AG04449 (cell line): ENCODE measurements around the gene NIPA2.

ENCODE experiments used
- CTCF ChIA-PET: fragments of 350-600 bp; formaldehyde crosslinking; extraction: SDS; loops from one replicate; lab custom pipeline; 2021; ENCODE audit warnings: antibody characterized with exemption; lab: Yijun Ruan, JAX
- POLR2A ChIA-PET: fragments of 400-600, 350-600 bp; formaldehyde crosslinking; extraction: SDS; loops from one replicate; lab custom pipeline; 2020; ENCODE audit warnings: antibody characterized with exemption, inconsistent platforms; lab: Yijun Ruan, JAX
- DNase-seq: peaks from one replicate; pipeline ENCODE4 v3.0.0-alpha.2; 2010; ENCODE audit warnings: low read depth, low spot score
- H3K4me3 ChIP-seq: 2 replicates; pipeline ENCODE4 v1.5.1; 2011; ENCODE audit warnings: low read depth, mild to moderate bottlenecking, control low read depth, low read length
- TF ChIP-seq, protein P1 (sequence below): IDR thresholded peaks from one replicate; pipeline ENCODE4 v1.5.1; 2011; ENCODE audit warnings: mild to moderate bottlenecking, moderate library complexity, low read length, control low read depth, inconsistent platforms; ENCODE audit not compliant: insufficient read depth; ENCODE audit errors: missing control alignments

Gene NIPA2

DNA sequence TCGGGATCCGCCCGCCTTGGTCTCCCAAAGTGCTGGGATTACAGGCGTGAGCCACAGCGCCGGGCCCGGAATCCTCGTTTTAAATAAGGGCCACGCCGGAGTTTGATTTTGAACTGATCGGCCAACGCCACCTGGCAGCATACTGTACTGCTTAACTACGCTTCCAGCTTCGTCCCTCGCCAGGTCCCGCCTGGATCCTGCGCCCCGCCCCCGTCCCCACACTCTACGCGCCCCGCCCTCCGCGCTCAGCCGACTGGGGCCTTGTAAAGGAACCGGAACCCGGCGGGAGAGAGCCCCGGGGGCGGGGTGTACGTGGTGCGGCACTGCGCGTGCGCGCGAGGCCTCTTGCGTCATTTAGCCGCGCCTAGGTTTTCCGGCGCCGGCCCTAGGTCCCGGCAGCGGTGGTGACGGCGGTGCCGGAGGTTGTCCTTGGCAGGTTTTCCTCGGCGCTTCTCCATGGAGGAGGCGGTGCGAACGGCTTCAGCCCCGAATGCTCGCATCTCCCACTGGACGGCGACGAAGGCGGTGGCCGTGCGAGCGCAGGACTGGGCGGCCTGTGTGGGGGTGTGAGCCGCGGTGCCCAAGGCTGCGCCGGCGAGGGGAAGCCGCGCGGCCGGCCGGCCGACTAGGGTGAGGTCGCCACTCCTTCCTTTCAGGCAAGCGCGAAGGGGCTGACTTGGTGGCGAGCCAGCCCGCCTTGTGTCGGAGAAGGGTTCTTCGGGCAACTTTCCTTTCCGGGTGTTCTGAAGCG is at the start of gene NIPA2:
TSS of gene NIPA2 (plus strand) at position 375 of the 751 bp plus-strand sequence. CDS start 13,066 bp downstream, outside the sequence.
- H3K4me3 ChIP-seq: peak within 1 kb of the TSS; percentile 93
- peak; percentile 78 for DNase-seq

DNA sequence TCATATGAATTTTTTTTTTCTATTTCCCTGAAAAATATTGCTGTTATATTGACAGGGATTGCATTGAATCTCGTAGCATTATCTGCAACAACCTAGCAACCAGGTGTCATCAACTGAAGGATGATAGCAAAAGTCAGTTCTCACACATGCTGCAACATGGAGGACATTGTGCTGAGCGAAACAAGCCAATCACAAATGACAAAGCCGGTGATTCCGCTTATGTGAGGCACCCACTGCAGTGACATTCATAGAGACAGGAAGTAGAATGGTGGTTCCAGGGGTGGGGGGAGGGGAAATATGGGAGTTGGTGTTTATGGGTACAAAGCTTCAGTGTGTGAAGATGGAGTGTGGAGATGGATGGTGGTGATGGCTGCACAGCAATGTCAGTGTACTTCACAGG is 44.4 kb upstream of the NIPA2 start:
- H3K4me3 ChIP-seq: no peak overlapping the region
- TF ChIP-seq, protein P1, sequence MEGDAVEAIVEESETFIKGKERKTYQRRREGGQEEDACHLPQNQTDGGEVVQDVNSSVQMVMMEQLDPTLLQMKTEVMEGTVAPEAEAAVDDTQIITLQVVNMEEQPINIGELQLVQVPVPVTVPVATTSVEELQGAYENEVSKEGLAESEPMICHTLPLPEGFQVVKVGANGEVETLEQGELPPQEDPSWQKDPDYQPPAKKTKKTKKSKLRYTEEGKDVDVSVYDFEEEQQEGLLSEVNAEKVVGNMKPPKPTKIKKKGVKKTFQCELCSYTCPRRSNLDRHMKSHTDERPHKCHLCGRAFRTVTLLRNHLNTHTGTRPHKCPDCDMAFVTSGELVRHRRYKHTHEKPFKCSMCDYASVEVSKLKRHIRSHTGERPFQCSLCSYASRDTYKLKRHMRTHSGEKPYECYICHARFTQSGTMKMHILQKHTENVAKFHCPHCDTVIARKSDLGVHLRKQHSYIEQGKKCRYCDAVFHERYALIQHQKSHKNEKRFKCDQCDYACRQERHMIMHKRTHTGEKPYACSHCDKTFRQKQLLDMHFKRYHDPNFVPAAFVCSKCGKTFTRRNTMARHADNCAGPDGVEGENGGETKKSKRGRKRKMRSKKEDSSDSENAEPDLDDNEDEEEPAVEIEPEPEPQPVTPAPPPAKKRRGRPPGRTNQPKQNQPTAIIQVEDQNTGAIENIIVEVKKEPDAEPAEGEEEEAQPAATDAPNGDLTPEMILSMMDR: no peak
- DNase-seq: no peak
- ChIA-PET CTCF (no interaction called here), POLR2A (no interaction called here)

More for the DNA sequence above, at the start of gene NIPA2:
- ChIA-PET CTCF (interaction anchor here (1.3 kb wide), 1 partner anchor 27 kb away, joined by 3 read pairs; no protein-coding TSS in a partner anchor), POLR2A (interaction anchor here (0.5 kb wide), 1 partner anchor 57 kb away, joined by 3 read pairs; no protein-coding TSS in a partner anchor)
- TF ChIP-seq, protein P1: no peak

DNA sequence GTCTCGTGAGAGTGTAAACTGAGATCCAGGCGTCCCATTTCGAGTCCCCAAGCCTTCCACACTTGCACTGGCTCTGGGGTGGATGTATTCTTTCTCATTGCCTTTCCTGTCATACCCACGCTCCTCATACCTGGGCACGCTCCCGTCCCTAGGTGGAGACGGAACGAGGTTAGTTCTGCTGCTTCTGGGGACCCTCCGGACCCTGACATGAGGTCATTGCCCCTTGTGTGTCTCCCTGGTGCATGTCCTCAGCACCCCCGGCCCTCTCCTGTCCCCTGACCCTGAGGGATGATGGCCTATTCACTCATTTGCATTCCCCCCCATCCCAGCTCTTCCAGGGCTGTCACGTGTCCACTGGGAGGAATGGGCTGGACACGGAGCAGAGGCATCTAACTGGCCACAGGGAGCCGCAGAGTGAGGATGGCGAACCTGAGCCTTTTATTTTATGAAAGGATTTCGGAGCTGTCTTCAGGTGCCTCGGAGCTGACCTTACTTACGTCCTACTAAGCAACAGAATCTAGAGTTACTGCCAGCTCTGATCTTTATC is 43.8 kb upstream of the NIPA2 start:
- POLR2A ChIA-PET: no interaction called here
- H3K4me3 ChIP-seq: no peak overlapping the region
- CTCF ChIA-PET: no interaction called here

DNA sequence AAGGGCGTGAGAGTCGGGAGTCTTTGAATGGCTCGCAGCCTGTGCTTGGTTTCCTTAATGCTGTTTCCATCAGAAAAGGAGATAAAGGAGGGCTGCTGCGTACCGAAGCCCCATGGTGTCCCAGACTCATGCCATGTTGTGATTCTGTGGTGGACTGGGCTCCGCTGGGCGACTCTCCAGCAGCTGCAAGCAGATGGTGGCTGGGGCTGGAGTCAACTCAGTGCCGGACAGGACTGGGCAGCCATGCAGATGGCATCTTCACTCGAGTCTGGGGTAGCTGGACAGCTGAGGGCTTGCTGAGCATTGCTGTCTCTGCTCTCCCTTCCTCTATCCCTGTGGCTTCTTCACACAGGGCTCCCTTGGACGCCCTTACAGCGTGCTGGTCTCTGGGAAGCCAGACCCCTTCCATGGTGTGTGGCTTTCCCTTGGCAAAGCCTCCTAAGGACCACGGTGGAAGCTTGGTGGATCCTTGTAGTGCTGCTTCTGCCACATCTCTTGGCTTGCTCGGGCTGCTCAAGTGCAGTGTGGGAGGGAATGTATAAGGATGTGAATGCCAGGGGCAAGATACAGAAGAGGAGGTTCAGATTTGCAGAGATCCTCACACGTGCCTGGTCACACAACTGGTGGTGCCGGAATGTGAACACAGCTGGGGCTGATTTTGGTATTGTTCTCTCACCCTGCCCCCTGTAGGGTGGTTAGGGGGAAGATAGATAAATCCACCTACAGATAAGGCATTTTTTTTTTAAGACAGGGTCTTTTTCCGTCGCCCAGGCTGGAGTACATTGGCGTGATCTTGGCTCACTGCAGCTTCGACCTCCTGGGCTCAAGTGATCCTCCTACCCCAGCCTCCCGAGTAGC is 43.0 kb upstream of the NIPA2 start:
- TF ChIP-seq, protein P1: no peak
- DNase-seq: no peak
- ChIA-PET CTCF (no interaction called here), POLR2A (no interaction called here)
- H3K4me3 ChIP-seq: no peak overlapping the region

More for the DNA sequence above, 43.8 kb upstream of the NIPA2 start:
- TF ChIP-seq, protein P1: no peak
- no peak for DNase-seq

DNA sequence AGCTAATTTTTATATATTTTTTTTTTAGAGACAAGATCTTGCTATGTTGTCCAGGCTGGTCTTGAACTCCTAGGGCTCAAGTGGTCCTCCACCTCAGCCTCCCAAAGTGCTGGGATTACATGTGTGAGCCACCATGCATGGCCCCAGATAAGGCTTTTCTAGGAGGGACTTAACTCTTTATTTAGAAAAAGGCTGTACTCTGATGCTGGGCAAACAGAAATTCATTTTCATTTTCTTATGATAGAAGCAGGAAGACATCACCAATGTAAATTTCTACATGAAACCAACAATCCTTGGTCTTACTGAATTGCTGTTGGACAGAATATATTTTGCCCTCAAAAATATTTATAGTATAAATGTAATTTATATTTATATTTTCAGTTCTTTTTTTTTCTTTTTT is 42.4 kb upstream of the NIPA2 start:
- no peak overlapping the region for H3K4me3 ChIP-seq
- ChIA-PET CTCF (no interaction called here), POLR2A (no interaction called here)
- TF ChIP-seq, protein P1: no peak
- DNase-seq: no peak
